ENCODE measurements around the gene EXOC6B. TPM values are rescaled to one million over a fixed set of nuclear protein-coding genes. Genes with fewer than 3 reads are reported as not detected.

The EXOC6B gene
- total RNA-seq, 4 donors from 2014 or later, result 54.9 to 93.7 (median 64.6) TPM

GRCh38 chr2:72847534-72848315 lies 21.9 kb upstream of the EXOC6B start:
- no peak overlapping the region for H3K4me3 ChIP-seq
- no peaks in the 10 kb centered on the region for H3K4me1 ChIP-seq
- no peaks in the 10 kb centered on the region for H3K27me3 ChIP-seq
- H3K27ac ChIP-seq, result no peak overlapping the region
- no peaks in the 10 kb centered on the region for H3K9me3 ChIP-seq
- no peak for DNase-seq
- TF ChIP-seq POLR2A (IDR thresholded peaks at IDR 0.05) (no peak), CTCF (IDR thresholded peaks at IDR 0.05) (no peak)
- H3K36me3 ChIP-seq, result no peaks in the 10 kb centered on the region

GRCh38 chr2:72846171-72847095 lies 20.6 kb upstream of the EXOC6B start:
- no peak for TF ChIP-seq POLR2A (IDR thresholded peaks at IDR 0.05)
- TF ChIP-seq CTCF (IDR thresholded peaks at IDR 0.05), result no peak
- no peak overlapping the region for H3K4me3 ChIP-seq
- H3K27me3 ChIP-seq, result no peaks in the 10 kb centered on the region
- no peak for DNase-seq
- H3K9me3 ChIP-seq, result no peaks in the 10 kb centered on the region
- H3K27ac ChIP-seq, result no peak overlapping the region
- no peaks in the 10 kb centered on the region for H3K36me3 ChIP-seq
- no peaks in the 10 kb centered on the region for H3K4me1 ChIP-seq

GRCh38 chr2:72843301-72843700 lies 17.5 kb upstream of the EXOC6B start:
- Histone ChIP-seq H3K27ac (no peak overlapping the region), H3K4me3 (no peak overlapping the region), H3K27me3 (no peaks in the 10 kb centered on the region), H3K9me3 (no peaks in the 10 kb centered on the region), H3K36me3 (no peaks in the 10 kb centered on the region), H3K4me1 (no peaks in the 10 kb centered on the region)
- no peak for TF ChIP-seq POLR2A (IDR thresholded peaks at IDR 0.05)
- no peak for TF ChIP-seq CTCF (IDR thresholded peaks at IDR 0.05)
- no peak for DNase-seq

GRCh38 chr2:72841462-72842125 lies 15.8 kb upstream of the EXOC6B start:
- no peaks in the 10 kb centered on the region for H3K9me3 ChIP-seq
- DNase-seq, result no peak
- no peaks in the 10 kb centered on the region for H3K4me1 ChIP-seq
- no peaks in the 10 kb centered on the region for H3K36me3 ChIP-seq
- H3K4me3 ChIP-seq, result no peak overlapping the region
- TF ChIP-seq POLR2A (IDR thresholded peaks at IDR 0.05), result no peak
- TF ChIP-seq CTCF (IDR thresholded peaks at IDR 0.05), result no peak
- no peak overlapping the region for H3K27ac ChIP-seq
- H3K27me3 ChIP-seq, result no peaks in the 10 kb centered on the region

- DNase-seq, result no peak
- Histone ChIP-seq H3K27me3 (no peaks in the 10 kb centered on the region), H3K4me1 (no peaks in the 10 kb centered on the region), H3K27ac (no peak overlapping the region), H3K9me3 (no peaks in the 10 kb centered on the region), H3K4me3 (no peak overlapping the region), H3K36me3 (no peaks in the 10 kb centered on the region)
- no peak for TF ChIP-seq POLR2A (IDR thresholded peaks at IDR 0.05)
- no peak for TF ChIP-seq CTCF (IDR thresholded peaks at IDR 0.05)
Observed at GRCh38 chr2:72840066-72840465, 14.2 kb upstream of the EXOC6B start.
